GM15510 (cell line): ENCODE results near the gene CDKL4.

ENCODE experiments used
- POLR2A ChIP-seq: IDR thresholded peaks from 3 replicates; pipeline ENCODE4 v1.6.1; 2011; ENCODE audit warnings: borderline replicate concordance; ENCODE audit not compliant: insufficient read length; ENCODE audit errors: extremely low read depth

The CDKL4 gene

DNA sequence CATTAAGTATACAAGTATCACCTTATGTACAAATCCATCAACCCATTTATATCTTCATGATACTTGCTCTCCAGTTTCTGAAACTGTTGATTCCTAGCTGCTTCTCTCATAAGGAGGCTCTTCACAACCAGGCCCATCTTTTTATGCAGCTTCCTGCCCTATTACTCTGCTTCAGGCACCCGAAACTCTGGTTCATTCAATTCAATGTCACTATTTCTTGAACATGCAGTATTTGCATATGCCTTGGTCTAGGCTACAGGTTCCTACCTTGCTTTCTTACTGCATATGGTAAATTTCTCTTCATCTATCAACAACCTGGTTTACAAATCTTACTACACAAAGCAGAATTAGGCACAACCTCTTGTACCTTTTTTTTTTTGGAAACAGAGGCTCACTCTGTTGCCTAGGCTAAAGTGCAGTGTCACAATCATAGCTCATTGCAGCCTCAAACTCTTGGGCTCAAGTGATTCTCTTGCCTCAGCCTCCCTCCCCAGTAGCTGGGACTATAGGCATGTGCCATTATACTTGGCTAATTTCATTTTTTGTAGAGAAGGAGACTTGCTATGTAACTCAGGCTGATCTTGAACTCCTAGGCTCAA is 2.7 kb upstream of the CDKL4 start:
- TF ChIP-seq POLR2A = no peak

DNA sequence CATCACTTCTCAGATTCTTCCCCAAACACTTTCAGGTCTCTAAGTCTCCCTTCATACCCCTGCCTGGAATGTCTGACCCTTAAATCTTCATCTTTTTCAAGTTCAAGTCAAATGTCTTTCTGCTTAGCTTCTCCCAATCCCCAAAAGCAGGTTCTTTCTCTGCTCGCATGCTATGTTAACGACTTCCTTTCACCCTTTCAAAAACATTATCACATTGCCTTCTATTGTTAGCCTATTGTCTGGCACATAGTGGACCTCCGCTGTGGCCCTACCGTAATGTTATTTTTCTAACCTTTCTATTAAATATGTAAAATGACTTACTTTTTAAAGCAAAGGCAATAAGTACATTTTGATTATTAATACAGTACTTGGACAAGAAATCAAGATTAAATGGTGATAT is 2.2 kb downstream of the CDKL4 start:
- no peak for TF ChIP-seq POLR2A

GRCh38 chr2:39240758-39241157 is 3.0 kb downstream of the CDKL4 start:
- no peak for TF ChIP-seq POLR2A

DNA sequence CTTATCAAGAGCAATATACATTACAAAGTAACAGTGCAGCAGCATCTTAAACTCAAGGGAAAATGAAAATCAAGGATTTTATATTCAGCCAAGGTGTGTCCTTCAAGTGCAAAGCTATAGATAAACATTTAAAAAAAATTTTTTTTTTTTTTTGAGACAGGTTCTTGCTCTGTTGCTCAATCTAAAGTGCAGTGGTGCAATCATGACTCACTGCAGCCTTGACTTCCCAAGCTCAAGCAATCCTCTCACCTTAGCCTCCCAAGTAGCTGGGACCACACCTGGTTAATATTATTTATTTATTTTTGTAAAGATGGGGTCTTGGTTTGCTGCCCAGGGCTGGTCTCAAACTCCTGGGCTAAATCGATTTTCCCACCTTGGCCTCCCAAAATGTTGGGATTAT is 9.0 kb downstream of the CDKL4 start:
- TF ChIP-seq POLR2A = no peak

DNA sequence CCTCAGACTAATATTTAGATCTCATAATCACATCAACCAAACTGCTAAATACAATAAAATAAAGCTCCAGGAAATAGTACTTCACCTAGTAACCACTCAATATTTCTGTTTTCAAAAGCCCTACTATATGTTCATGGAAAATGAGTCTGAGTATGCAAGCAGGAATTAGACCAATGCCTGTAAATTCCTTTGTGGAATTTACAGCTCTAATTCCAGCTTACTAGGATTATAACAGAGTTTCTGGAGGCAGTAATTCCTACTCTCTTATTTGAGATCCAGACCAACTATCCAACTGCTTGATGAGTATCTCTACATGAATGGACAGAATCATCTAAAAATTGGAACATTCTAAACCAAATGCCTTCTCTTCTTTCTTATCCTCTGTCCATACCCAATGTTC is 11.6 kb downstream of the CDKL4 start:
- no peak for TF ChIP-seq POLR2A

DNA sequence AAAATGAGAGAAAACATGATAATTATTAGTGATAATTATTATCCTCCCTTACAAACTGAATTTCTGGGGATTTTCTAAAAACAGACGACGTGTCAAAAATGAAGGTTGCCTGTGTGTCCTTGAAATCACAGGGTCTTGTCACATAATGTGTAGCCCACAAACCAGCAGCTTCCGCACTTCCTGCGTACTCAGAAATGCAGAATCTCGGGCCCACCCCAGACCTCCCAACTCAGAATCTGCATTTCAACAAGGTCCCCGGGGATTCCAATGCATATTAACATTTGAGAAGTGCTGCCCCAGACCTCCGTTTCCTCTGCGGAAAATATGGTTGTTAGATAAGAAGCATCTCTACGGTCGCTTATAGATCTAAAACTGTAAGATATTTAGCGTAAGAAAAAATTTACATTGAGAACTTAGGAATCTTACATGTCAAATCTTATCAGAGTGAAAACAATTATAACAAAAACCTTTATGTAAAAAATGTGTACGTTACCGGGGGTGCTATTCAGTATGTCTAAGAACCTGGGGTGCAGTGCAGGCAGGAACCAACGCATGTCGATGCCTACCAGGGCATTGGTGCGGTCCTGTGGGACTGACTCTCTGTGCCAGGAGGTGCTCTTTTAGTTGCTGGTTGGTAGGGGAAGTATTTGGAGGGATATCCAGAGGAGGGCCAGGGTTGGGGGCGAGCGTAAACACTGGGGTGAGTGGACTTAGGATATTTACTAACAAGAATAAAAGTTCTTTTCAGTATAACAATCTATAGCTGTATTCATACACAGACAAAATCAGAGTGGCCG is 15.2 kb downstream of the CDKL4 start:
- no peak for TF ChIP-seq POLR2A

- TF ChIP-seq POLR2A = no peak
Observed at GRCh38 chr2:39227628-39228412, 15.9 kb downstream of the CDKL4 start.

- TF ChIP-seq POLR2A = no peak
Observed at GRCh38 chr2:39225567-39225966, 18.2 kb downstream of the CDKL4 start.

DNA sequence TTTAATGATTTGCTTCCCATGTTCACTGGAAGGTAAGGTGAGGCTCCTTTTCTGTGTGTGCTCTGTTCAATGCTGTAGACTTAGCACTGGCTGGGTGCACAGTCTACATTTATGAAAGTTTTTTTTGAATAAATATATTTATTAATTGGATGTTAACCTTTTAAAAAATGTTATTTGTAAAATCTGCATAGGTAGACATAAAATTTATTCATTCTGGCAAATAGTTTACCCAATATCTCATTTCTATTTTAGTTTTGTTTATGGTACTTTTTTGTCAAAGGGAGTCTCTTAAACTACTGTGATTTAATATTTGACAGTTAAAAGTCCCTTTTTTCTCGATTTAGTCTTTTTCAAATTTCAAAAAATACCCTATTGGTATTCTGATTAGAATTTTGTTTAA is 19.9 kb downstream of the CDKL4 start:
- no peak for TF ChIP-seq POLR2A

DNA sequence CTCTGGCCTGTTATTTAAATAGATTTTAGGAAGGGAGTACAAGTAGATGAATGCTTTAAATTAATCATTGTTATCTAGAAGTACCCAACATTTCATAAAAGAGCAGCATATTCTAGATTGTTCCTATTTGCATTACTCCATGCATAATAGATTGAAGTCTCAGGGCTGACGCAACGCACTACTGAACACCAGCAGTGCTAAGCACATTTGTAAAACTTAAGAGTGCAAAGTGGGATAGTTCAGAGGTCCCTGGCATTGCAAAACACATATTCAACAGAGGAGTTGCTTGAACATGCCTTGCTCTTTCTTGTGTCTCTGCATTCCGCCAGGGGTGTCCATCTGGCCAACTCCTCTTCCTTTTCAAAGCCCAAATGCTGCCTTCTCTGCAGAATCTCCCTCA is 22.3 kb downstream of the CDKL4 start:
- TF ChIP-seq POLR2A = no peak

DNA sequence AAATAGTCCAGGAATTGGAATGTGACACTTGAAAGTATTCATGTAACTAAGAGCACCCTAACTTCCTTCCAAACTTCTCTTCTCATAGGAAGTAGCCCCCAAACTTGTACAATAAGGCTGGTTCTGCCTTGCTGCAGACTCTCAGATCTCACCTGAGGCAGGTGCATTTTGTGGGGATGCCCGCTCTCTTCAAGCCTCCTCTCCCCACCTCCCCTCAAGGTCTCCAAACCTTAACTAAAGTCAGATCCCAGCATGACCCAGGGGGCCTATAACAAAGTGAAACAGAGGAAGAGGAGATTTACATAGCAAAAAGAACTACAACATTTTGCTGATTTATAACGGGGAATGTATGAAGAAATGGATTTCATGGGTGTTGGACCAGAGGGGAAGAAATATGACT is 23.6 kb downstream of the CDKL4 start:
- TF ChIP-seq POLR2A = no peak

DNA sequence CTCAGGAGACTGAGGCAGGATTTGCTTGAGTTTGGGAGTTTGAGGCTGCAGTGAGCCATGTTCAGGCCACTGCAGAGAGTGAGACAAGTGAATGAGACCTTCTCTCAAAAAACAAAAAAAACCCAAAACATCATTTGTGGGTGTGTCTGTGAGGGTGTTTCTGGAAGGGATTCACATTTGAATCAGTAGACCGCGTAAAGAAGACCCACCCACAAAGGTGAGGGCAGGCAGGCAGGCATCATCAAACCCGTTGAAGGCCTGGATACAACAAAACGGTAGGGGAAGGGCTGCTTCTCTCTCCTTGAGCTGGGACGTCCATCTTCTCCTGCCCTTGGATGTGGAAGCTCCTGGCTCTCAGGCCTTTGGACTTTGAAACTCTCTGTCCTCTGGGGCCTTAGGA is 25.4 kb downstream of the CDKL4 start:
- no peak for TF ChIP-seq POLR2A

DNA sequence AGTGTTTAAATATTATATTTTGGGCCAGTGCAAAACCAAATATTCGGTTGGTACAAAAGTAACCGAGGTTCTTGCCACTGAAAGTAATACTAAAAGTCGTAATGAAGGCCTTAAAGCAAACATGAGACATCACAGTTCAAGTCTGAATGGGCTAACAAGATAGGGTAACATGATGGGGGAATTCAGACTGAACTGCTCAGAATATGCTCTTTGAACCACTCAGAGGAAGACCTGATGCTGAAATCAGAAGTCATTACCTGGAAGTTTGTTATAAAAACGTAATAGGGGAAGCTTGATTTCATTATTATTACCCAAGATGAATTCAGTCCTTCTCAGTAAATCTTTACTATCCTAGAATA is 26.6 kb downstream of the CDKL4 start:
- TF ChIP-seq POLR2A = no peak

DNA sequence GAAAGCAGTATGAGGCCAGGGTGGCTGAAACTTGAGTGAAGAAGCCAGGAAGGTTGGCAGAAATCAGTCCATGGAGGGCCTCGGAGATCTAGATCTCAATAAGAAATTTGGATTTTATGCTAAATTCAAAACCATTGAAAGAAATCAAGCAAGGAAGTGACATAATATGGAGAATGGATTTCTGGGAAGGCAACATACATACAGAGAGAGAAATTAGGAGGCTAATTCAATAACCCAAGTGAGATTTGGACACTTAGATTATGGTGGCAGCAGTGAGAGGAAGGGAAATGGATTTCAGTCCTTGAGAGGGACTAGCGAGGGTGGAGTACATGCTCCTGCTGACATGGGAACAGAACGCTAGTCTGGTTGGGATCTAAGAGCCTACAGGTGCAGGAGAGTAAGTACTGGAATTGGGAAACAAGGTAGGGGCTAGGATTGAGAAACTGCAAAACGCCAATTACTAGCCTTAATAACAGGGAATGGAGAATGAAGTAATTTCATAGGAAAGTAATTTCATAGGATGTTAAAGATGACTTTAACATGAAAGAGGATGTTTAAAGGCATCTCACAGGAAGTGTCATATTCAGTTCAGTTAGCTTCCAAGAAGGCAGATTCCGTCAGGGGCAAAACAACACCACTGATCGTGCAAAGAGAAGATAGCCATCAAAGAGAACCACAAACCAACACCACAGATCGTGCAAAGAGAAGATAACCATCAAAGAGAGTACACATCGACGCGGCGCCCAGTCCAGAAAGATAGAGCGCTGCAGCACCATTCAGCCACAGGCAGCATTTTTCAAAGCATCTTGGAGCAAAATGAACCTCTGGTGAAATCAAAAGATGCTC is 27.2 kb downstream of the CDKL4 start:
- no peak for TF ChIP-seq POLR2A

DNA sequence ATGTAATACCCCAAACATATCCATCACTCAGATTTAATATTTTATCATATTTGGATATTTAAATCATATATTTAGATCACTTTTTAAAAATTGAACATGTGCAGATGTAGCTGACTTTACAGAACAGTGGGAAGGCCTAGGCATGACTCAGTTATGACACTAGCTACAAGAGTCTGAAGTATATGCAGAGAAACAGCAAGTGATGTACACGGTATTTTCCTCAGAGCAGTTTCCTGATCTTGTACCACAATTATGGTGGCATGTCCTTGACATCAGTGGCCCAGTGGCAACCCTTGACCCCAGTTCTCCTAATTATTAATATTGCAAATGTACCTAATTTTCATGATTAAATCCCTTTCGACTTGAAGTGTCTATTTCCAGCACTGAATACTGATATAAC is 28.2 kb downstream of the CDKL4 start:
- TF ChIP-seq POLR2A = no peak
